WI38 (cell line): ENCODE measurements around the gene RHAG.
"Not testable (repeated sequence)": the region's sequence is repeated elsewhere in the genome, so short reads cannot be mapped to it uniquely, and the experiment has no call there.

Source experiments
- H3K4me3 ChIP-seq: 2 replicates; pipeline ENCODE4 v1.5.1; 2011; ENCODE audit warnings: low read depth, mild to moderate bottlenecking, control low read depth, low read length
- TF ChIP-seq, protein P1 (sequence below): IDR thresholded peaks from 2 replicates; pipeline ENCODE4 v1.5.1; 2012; ENCODE audit warnings: low read depth, mild to moderate bottlenecking, control low read depth, low read length

The RHAG gene

GRCh38 chr6:49636713-49637349 is at the start of gene RHAG:
TSS of gene RHAG (minus strand) at chr6:49636839. CDS start at chr6:49636812, 27 bp downstream.
- H3K4me3 ChIP-seq: no peak within 1 kb of the TSS
- TF ChIP-seq, protein P1, sequence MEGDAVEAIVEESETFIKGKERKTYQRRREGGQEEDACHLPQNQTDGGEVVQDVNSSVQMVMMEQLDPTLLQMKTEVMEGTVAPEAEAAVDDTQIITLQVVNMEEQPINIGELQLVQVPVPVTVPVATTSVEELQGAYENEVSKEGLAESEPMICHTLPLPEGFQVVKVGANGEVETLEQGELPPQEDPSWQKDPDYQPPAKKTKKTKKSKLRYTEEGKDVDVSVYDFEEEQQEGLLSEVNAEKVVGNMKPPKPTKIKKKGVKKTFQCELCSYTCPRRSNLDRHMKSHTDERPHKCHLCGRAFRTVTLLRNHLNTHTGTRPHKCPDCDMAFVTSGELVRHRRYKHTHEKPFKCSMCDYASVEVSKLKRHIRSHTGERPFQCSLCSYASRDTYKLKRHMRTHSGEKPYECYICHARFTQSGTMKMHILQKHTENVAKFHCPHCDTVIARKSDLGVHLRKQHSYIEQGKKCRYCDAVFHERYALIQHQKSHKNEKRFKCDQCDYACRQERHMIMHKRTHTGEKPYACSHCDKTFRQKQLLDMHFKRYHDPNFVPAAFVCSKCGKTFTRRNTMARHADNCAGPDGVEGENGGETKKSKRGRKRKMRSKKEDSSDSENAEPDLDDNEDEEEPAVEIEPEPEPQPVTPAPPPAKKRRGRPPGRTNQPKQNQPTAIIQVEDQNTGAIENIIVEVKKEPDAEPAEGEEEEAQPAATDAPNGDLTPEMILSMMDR: no peak

- no peak overlapping the region for H3K4me3 ChIP-seq
- TF ChIP-seq, protein P1: no peak
These were observed 40.1 kb upstream of the RHAG start for GRCh38 chr6:49676671-49677281.

DNA sequence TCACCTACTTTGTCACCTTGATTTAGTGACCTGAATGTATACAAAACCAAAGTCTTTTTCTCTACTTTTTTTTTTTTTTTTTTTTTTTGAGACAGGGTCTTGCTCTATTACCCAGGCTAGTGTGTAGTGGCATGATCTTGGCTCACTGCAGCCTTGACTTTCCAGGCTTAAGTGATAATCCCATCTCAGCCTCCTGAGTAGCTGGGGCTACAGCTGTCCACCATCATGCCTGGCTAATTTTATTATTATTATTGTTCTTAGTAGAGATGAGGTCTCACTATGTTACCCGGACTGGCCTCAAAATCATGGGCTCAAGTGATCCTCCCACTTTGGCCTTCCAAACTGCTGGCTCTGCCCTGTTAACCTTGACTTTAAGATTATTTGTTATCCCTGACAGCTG is 39.2 kb upstream of the RHAG start:
- TF ChIP-seq, protein P1: no peak
- no peak overlapping the region for H3K4me3 ChIP-seq

DNA sequence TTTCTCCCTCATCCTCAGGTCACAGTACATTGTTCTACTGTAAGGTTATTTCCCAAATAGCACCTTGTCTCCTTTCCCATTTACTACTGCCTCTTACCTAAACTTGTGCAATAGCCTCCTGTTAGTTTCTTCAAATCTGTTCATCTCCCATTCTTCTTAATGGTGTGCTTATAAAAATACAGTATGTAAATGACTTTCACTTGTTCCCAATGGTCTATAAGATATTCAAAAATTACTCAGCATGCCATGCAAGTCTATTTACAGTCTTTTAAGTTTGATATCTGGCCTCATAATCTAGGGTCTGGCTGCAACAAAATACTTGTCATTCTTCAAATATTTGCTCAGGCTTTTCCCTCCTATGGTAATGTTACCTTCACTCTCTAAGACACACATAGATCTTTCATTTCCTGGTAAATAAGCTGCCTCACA is 31.5 kb upstream of the RHAG start:
- no peak overlapping the region for H3K4me3 ChIP-seq

DNA sequence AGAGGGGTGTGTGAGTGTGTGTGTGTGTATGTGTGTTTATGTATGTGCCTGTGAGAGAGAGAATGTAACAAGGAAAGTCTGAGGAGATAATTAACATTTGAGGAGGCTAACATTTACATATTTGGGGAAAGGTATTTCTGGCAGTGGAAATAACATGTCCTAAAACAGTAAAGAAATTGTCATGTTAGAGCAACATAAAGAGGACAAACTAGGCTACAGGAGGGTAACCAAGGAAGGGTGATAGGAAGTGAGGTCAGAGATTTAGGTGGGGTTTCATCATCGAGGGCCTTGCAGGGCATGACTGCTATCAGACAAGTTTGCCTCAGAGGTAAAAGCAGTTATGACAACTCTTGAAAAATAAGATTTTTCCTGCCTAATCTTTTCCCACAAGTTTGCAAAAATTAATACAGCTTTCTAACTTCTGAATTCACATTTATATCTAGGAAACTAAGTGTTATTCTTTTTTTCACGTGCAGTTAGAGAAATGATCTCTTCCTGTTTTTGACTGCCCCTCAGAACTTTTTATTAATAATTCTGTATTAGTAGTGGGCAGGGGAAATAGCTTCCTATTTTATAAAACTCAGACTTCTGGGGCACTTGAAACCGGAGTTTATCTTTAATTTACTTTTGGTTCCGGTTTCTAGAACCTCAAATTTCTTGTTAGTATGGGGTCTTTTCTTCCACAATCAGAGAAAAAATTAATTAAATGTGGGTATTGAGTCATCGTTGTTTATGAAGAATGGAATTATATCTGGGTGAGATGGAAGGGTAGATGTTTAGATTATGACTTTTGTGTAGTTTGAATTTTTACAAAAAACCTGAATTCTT is 30.5 kb upstream of the RHAG start:
- TF ChIP-seq, protein P1: no peak
- H3K4me3 ChIP-seq: no peak overlapping the region

More for the DNA sequence above, 31.5 kb upstream of the RHAG start:
- TF ChIP-seq, protein P1: no peak

- no peak overlapping the region for H3K4me3 ChIP-seq
- TF ChIP-seq, protein P1: no peak
These were observed 29.8 kb upstream of the RHAG start for GRCh38 chr6:49666480-49666879.

GRCh38 chr6:49664817-49665216 is 28.2 kb upstream of the RHAG start:
- H3K4me3 ChIP-seq: no peak overlapping the region
- TF ChIP-seq, protein P1: no peak

GRCh38 chr6:49664054-49664453 is 27.4 kb upstream of the RHAG start:
- not testable (repeated sequence) for H3K4me3 ChIP-seq
